ENCODE results near the gene ANO6. TPM values are rescaled to one million over a fixed set of nuclear protein-coding genes. Genes with fewer than 3 reads are reported as not detected.

Gene ANO6
- total RNA-seq, 1 experiment from 2014 or later: 62.1 TPM

GRCh38 chr12:45458238-45458637, 242.3 kb downstream of the ANO6 start:
- DNase-seq (ENCODE audit: low read depth): peak; percentile 29

DNA sequence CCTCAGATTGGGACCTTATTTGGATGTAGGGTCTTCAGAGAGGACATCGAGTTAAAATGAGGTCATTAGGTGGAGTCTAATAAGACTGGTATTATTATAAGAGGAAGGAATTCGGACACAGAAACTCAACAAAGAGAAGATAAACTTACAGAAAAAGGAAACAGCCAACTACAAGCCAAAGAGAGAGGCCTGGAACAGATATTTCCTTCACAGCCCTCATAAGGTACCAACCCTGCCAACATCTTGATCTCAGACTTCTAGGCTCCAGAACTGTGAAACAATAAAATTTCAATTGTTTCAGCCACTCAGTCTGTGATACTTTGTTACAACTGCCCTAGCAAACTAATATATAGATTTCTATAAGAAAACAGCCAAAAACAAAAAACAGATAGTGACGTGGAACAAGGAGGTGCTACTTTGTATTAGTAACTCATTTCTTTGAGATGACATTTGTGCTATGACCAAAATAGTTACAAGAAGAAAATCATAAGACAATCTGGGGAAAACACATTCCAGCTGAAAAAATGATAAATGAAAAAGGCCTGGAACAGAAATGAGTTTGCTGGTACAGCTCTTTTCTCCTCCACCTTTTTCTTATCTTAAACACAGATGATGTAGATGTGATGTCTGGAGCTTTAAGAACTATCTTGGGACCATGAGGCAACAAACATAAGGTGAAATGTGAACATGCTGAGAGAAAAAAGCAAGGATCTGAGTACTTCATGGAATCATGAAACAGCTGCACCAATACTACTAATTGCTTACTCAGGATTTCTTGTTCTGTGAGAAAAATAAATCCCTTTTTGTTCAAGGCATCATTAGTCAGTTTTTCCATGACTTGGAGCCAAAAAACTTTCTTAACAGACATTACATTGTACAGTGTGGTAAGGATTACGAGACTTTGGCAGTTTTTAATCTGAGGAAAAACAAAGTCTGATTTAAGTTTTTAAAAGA, 243.2 kb downstream of the ANO6 start:
- peak; percentile 58 for DNase-seq (ENCODE audit: low read depth)

- DNase-seq (ENCODE audit: low read depth): no peak
Measured at GRCh38 chr12:45462506-45462905, 246.6 kb downstream of the ANO6 start.

DNA sequence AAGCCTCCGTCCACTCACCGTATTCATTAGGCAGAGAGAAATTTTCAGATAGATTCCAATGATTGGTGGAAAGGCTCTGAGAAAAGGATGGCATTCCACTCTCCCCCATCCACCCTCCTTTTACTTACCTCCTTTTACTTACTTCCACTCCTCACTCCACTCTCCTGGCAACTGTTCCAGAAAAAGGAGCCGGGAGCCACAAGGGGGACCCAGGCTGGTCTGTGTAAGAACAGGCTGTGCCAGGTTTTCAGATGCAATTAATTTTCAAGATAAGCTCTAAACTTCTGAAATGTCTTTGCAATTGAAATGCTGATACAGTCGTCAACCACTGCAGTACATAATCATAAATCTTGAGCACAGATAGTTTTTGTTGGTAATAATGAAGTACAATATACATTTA, 248.8 kb downstream of the ANO6 start:
- DNase-seq (ENCODE audit: low read depth): no peak

GRCh38 chr12:45468751-45469615, 253.1 kb downstream of the ANO6 start:
- DNase-seq (ENCODE audit: low read depth): no peak

GRCh38 chr12:45469902-45470301, 254.0 kb downstream of the ANO6 start:
- no peak for DNase-seq (ENCODE audit: low read depth)

DNA sequence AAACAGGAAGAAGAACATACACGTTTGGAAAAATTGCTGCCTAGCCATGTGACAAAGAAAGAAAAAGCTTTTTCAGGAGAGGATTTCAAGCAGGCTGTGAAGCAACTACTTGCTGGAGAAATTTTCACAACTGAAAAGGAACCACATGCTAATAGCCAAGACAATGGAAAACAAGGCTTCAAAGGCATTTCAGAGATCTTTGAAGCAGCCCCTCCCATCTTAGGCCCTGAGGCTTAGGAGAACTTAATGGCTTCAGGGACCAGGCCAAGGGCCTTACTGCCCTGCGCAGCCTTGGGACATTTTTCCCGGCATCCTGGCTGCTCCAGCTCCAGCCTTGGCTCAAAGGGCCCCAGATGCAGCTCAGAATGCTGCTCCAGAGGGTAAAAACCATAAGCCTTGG, 257.7 kb downstream of the ANO6 start:
- DNase-seq (ENCODE audit: low read depth): no peak

- no peak for DNase-seq (ENCODE audit: low read depth)
Measured at GRCh38 chr12:45475594-45475993, 259.7 kb downstream of the ANO6 start.

GRCh38 chr12:45477526-45477925, 261.6 kb downstream of the ANO6 start:
- DNase-seq (ENCODE audit: low read depth): no peak

- DNase-seq (ENCODE audit: low read depth): no peak
Measured at GRCh38 chr12:45478931-45479330, 263.0 kb downstream of the ANO6 start.

GRCh38 chr12:45481746-45482145, 265.9 kb downstream of the ANO6 start:
- DNase-seq (ENCODE audit: low read depth): no peak

DNA sequence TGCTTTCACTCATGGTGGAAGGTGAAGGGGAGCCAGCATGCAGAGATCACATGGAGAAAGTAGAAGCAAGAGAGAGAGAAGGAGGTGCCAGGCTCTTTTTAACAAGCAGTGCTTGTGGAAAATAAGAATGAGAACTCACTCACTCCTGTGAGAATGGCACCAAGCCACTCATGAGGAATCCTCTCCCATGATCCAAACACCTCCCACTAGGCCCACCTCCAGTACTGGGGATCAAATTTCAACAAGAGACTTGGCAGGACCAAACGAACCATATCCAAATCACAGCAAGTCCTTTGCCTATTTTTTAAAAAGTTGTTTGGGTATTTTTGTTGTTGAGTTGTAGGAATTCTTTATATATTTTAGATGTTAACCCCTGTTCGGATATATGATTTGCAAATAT, 267.7 kb downstream of the ANO6 start:
- peak; percentile 7 for DNase-seq (ENCODE audit: low read depth)

Other genes starting within 250 kb of the ANO6 start
- not detected in 2 replicates for gene DBX2, start 165.0 kb upstream of the ANO6 start, total RNA-seq (2014; rRNA removed; shearing (Covaris generic))

Measured in RPMI7951 (cell line).